Colonic mucosa (tissue), 4 donors: ENCODE data around the gene ADRA2C. TPM values are rescaled to one million over a fixed set of nuclear protein-coding genes. Genes with fewer than 3 reads are reported as not detected.

Experiments
- DNase-seq: peaks from one replicate; pipeline ENCODE4 v3.0.0-alpha.2; 2020
- H3K27ac ChIP-seq: fragments of 200-600 bp; one replicate; pipeline ENCODE4 v1.8.0; 2021
- H3K27me3 ChIP-seq: fragments of 200-600 bp; one replicate; pipeline ENCODE4 v1.8.0; 2021
- H3K36me3 ChIP-seq: fragments of 200-600 bp; one replicate; pipeline ENCODE4 v1.8.0; 2021
- H3K4me1 ChIP-seq: fragments of 200-600 bp; one replicate; pipeline ENCODE4 v1.8.0; 2021; ENCODE audit warnings: mild to moderate bottlenecking
- H3K4me3 ChIP-seq: fragments of 200-600 bp; one replicate; pipeline ENCODE4 v1.8.0; 2021
- H3K9ac ChIP-seq, 2 donors: one replicate each; pipeline ENCODE4 v1.7.0; 2013; ENCODE audit warnings: control low read depth in 2 of 2, low read depth in 2 of 2, low read length in 2 of 2
- H3K9me3 ChIP-seq: fragments of 200-600 bp; one replicate; pipeline ENCODE4 v1.8.0; 2021
- intact Hi-C: fragments of 100-400 bp; cut with DNase I; formaldehyde crosslinking; loops from one replicate; pipeline ENCODE4 v1.14.1; 2022
- total RNA-seq, 2 donors: library from RNA; stranded (reverse); fragmentation: NEBNext Ultra II Directional in 1 of 2; extraction: Animal tissue kit (Norgen Biotek cat#: 25700) in 1 of 2; gene quantifications; one replicate each; pipeline ENCODE4 v1.2.1, GENCODE V29; 2021
- TF ChIP-seq, protein P1 (sequence below): fragments of 200-600 bp; IDR thresholded peaks from one replicate; pipeline ENCODE4 v1.8.0; 2022; ENCODE audit warnings: antibody characterized with exemption, mild to moderate bottlenecking
- donor health status: healthy.
- donor health status: DM: no; HTN: no; CAD: no.
- donor health status: DM: no; HTN: no; CAD: no.

ADRA2C gene
- total RNA-seq, 2 donors from 2014 or later = 0.61 to 0.69 TPM

- Histone ChIP-seq H3K27ac (no peak overlapping the region), H3K4me1 (no peaks in the 10 kb centered on the region), H3K4me3 (no peak overlapping the region), H3K9me3 (no peaks in the 10 kb centered on the region), H3K27me3 (no peaks in the 10 kb centered on the region), H3K36me3 (no peaks in the 10 kb centered on the region), H3K9ac (no peak overlapping the region)
- TF ChIP-seq, protein P1, sequence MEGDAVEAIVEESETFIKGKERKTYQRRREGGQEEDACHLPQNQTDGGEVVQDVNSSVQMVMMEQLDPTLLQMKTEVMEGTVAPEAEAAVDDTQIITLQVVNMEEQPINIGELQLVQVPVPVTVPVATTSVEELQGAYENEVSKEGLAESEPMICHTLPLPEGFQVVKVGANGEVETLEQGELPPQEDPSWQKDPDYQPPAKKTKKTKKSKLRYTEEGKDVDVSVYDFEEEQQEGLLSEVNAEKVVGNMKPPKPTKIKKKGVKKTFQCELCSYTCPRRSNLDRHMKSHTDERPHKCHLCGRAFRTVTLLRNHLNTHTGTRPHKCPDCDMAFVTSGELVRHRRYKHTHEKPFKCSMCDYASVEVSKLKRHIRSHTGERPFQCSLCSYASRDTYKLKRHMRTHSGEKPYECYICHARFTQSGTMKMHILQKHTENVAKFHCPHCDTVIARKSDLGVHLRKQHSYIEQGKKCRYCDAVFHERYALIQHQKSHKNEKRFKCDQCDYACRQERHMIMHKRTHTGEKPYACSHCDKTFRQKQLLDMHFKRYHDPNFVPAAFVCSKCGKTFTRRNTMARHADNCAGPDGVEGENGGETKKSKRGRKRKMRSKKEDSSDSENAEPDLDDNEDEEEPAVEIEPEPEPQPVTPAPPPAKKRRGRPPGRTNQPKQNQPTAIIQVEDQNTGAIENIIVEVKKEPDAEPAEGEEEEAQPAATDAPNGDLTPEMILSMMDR = no peak
- intact Hi-C loops = no loop called here
- no peak for DNase-seq
These were observed 33.0 kb upstream of the ADRA2C start for GRCh38 chr4:3733195-3733594.

DNA sequence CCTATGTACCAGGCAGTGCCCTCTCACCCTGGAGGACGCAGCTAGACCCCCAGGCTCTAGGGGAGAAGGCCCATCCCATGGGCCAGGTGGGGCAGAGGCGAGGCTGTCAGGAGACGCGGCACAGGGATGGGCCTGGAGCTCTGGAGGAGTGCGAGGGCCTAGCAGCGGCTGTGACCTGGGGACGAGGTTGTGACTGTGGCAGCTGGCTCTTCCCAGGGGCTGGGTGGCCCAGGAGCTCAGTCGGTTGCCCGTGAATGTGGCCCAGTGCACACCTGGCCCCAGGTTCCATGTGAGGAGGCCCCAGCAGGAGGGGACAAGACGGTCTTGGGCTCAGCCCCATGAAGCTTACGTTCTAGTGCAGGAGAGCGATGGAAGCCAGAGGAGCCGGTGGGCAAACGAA lies 31.0 kb upstream of the ADRA2C start:
- H3K4me3 ChIP-seq = no peak overlapping the region
- DNase-seq = no peak

DNA sequence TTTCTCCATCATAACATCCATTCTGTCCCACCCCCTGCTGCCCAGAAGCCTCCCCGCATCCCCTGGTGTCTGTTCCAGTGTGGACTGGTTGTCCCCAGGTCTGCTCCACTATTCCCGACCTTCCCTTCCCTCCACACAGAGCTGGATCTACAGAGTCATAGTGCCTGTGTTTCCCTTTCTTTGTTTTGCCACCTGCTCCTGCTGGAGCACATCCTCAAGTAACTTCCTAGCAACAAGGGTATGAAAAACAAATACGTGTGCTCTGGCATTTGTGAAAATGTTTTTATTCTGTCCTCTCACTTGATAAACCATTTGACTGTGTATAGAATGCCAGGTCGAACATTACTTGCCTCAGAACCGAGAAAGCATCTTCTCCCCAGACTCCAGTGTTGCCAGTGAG lies 29.9 kb upstream of the ADRA2C start:
- no peaks in the 10 kb centered on the region for H3K36me3 ChIP-seq

More for the DNA sequence above, 31.0 kb upstream of the ADRA2C start:
- Histone ChIP-seq H3K27ac (no peak overlapping the region), H3K36me3 (no peaks in the 10 kb centered on the region), H3K4me1 (no peaks in the 10 kb centered on the region), H3K27me3 (no peaks in the 10 kb centered on the region), H3K9ac (no peak overlapping the region), H3K9me3 (no peaks in the 10 kb centered on the region)
- TF ChIP-seq, protein P1 = no peak
- intact Hi-C loops = no loop called here

GRCh38 chr4:3736806-3737205 lies 29.4 kb upstream of the ADRA2C start:
- Histone ChIP-seq H3K27me3 (no peaks in the 10 kb centered on the region), H3K9ac (no peak overlapping the region)
- TF ChIP-seq, protein P1 = no peak

More for the DNA sequence above, 29.9 kb upstream of the ADRA2C start:
- H3K27me3 ChIP-seq = no peaks in the 10 kb centered on the region
- H3K9ac ChIP-seq = no peak overlapping the region
- H3K4me3 ChIP-seq = no peak overlapping the region
- TF ChIP-seq, protein P1 = no peak
- no peak for DNase-seq
- no peaks in the 10 kb centered on the region for H3K4me1 ChIP-seq
- no peak overlapping the region for H3K27ac ChIP-seq
- H3K9me3 ChIP-seq = no peaks in the 10 kb centered on the region
- intact Hi-C loops = no loop called here

GRCh38 chr4:3739577-3739976 lies 26.6 kb upstream of the ADRA2C start:
- Histone ChIP-seq H3K27me3 (peaks cover 13% of the 10 kb centered on the region), H3K9me3 (no peaks in the 10 kb centered on the region), H3K27ac (no peak overlapping the region), H3K4me3 (no peak overlapping the region), H3K9ac (no peak overlapping the region), H3K4me1 (no peaks in the 10 kb centered on the region), H3K36me3 (no peaks in the 10 kb centered on the region)
- TF ChIP-seq, protein P1 = no peak
- no peak for DNase-seq
- intact Hi-C loops = no loop called here

More at GRCh38 chr4:3736806-3737205, 29.4 kb upstream of the ADRA2C start:
- H3K36me3 ChIP-seq = no peaks in the 10 kb centered on the region
- H3K4me1 ChIP-seq = no peaks in the 10 kb centered on the region
- H3K27ac ChIP-seq = no peak overlapping the region
- intact Hi-C loops = no loop called here
- H3K4me3 ChIP-seq = no peak overlapping the region
- no peaks in the 10 kb centered on the region for H3K9me3 ChIP-seq
- DNase-seq = no peak
